Activated naive CD4-positive, alpha-beta T cell treated with anti-CD3 and anti-CD28 coated beads, Interleukin-2, amount 50 U/mL, for 72 hours (primary cell): Measurements from ENCODE around the gene CYP19A1. TPM values are rescaled to one million over a fixed set of nuclear protein-coding genes. Genes with fewer than 3 reads are reported as not detected.

Source experiments
- ATAC-seq, 2 donors: fragments of 150-1000 bp; cut with Tn5 transposase; 2 replicates each; pipeline ENCODE4 v1.10.0; 2021; ENCODE audit warnings: mild to moderate bottlenecking in 2 of 2, moderate library complexity in 2 of 2
- DNase-seq, 2 donors: peaks; one replicate each; pipeline ENCODE4 v3.0.0; 2021 to 2022; ENCODE audit warnings: low spot score in 2 of 2
- H3K27ac Mint-ChIP-seq, 2 donors: one replicate each; pipeline ENCODE4 v1.8.0; 2022; ENCODE audit warnings: mild to moderate bottlenecking in 2 of 2, mixed read lengths in 2 of 2
- H3K36me3 Mint-ChIP-seq, 2 donors: one replicate each; pipeline ENCODE4 v1.8.0; 2022; ENCODE audit warnings: mixed read lengths in 2 of 2
- H3K9me3 Mint-ChIP-seq, 2 donors: one replicate each; pipeline ENCODE4 v1.8.0; 2022; ENCODE audit warnings: mixed read lengths in 2 of 2
- total RNA-seq, 2 donors: library from RNA; stranded (reverse); gene quantifications; one replicate each; pipeline ENCODE4 v1.2.3, GENCODE V29; 2022

CYP19A1 gene
- total RNA-seq, 2 donors from 2014 or later: 0.75 to 1.3 TPM

GRCh38 chr15:51367322-51367976 lies 29.1 kb upstream of the CYP19A1 start:
- no peak for ATAC-seq
- Mint-ChIP-seq H3K9me3 (no peaks in the 10 kb centered on the region), H3K27ac (no peak overlapping the region), H3K36me3 (no peaks in the 10 kb centered on the region)
- DNase-seq: no peak

DNA sequence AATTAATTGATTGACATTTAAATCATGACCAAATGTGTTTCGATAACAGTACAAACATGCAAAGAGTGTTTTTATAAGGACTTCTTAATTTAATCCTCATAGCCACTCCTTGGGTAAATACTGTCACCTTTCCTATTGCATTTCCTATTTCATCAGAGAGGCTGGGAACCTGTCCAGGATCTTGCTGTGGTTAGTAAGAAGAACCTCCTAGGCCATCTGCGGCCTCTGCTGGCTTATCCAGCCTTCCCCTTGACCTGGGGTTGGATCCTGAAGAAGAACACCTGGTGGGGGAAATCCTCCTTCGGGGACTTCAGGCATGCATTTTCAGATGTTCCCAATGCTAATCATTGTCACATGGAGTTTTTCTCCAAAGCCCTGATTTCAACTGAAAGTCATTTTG lies 28.5 kb upstream of the CYP19A1 start:
- ATAC-seq (no peak), DNase-seq (no peak)
- Mint-ChIP-seq H3K9me3 (no peaks in the 10 kb centered on the region), H3K27ac (no peak overlapping the region), H3K36me3 (no peaks in the 10 kb centered on the region)

DNA sequence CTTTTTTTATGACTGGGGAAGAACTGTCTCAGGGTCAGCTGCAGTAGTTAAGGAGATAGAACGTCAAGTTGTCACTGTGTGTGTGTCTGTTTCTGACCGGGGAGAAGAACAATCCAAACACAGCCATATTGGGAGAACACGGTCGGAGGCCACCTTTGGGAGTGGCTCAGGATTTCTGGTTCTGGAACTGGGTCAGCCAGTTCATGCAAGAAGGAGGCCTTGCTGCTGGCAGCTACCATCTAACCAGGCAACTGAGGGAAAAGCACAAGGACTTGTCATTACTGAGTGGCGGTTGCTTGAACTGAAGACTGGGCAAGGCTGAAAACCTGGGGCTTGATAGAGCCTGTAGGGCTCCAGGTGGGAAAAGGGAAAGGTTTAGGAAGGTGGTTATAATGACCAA lies 27.7 kb upstream of the CYP19A1 start:
- ATAC-seq (no peak), DNase-seq (no peak)
- no peaks in the 10 kb centered on the region for H3K9me3 Mint-ChIP-seq
- no peaks in the 10 kb centered on the region for H3K36me3 Mint-ChIP-seq
- H3K27ac Mint-ChIP-seq: no peak overlapping the region

DNA sequence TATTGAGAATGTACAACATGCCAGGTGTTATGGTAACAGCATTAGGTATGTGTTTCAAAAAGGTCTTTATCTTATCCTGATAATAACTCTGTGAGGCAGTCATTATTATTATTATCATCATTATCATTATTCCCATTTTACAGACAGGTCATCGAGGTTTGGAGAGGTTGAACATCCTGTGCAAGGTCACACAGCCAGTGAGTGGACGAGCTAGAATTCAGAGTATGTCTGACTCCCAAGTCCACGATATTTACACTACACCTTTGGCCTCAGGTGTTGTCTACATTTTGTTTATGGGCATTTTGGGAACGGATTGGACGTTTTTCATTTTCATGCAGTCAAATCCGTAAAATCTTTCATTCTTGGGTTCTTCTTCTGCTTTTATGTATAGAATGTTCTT lies 27.0 kb upstream of the CYP19A1 start:
- DNase-seq: no peak
- Mint-ChIP-seq H3K9me3 (no peaks in the 10 kb centered on the region), H3K36me3 (no peaks in the 10 kb centered on the region), H3K27ac (no peak overlapping the region)
- ATAC-seq: no peak

GRCh38 chr15:51363383-51363782 lies 25.0 kb upstream of the CYP19A1 start:
- ATAC-seq (no peak), DNase-seq (no peak)
- no peak overlapping the region for H3K27ac Mint-ChIP-seq
- no peaks in the 10 kb centered on the region for H3K9me3 Mint-ChIP-seq
- H3K36me3 Mint-ChIP-seq: no peaks in the 10 kb centered on the region

DNA sequence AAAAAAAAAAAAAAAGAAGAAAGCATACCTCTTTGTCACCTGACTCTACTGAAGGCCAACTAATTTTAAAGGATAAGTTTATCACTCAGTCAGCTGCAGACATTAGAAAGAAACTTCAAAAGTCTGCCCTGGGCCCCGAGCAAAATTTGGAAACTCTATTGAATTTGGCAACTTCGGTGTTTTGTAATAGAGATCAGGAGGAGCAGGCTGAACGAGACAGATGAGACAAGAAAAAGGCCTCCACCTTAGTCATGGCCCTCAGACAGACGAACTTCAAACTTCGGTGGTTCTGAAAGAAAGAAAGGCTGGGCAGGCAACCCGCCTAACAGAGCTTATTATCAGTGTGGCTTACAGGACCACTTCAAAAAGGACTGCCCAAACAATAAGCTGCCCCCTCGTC lies 21.6 kb upstream of the CYP19A1 start:
- no peaks in the 10 kb centered on the region for H3K36me3 Mint-ChIP-seq
- DNase-seq (no peak), ATAC-seq (no peak)
- H3K9me3 Mint-ChIP-seq: no peaks in the 10 kb centered on the region
- no peak overlapping the region for H3K27ac Mint-ChIP-seq

DNA sequence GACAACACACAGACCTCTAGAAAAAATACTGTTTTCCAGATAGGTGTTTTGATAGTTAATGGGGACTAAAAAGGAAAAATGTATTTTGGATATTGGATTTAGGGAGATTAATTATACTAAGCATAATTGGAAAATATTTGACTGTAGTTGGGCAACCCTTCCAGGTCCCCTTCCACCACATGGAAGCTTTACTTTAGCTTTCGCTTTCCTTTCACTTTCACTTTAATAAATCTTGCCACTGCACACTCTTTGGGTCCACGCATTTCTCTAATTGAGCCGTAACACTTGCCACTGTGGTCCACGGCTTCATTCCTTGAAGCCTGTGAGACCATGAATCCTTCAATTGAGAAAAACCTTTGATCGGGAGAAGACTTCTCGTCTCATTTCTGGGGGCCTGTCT lies 18.6 kb upstream of the CYP19A1 start:
- DNase-seq (no peak), ATAC-seq (no peak)
- no peak overlapping the region for H3K27ac Mint-ChIP-seq
- H3K9me3 Mint-ChIP-seq: no peaks in the 10 kb centered on the region
- H3K36me3 Mint-ChIP-seq: no peaks in the 10 kb centered on the region

- no peaks in the 10 kb centered on the region for H3K9me3 Mint-ChIP-seq
- no peak for ATAC-seq
- no peaks in the 10 kb centered on the region for H3K36me3 Mint-ChIP-seq
- no peak overlapping the region for H3K27ac Mint-ChIP-seq
- DNase-seq: no peak
These were observed 17.8 kb upstream of the CYP19A1 start for GRCh38 chr15:51356147-51356546.

GRCh38 chr15:51355096-51355495 lies 16.7 kb upstream of the CYP19A1 start:
- Mint-ChIP-seq H3K27ac (no peak overlapping the region), H3K36me3 (no peaks in the 10 kb centered on the region), H3K9me3 (no peaks in the 10 kb centered on the region)
- ATAC-seq: no peak
- DNase-seq: no peak

GRCh38 chr15:51353976-51354375 lies 15.6 kb upstream of the CYP19A1 start:
- DNase-seq (no peak), ATAC-seq (no peak)
- H3K9me3 Mint-ChIP-seq: no peaks in the 10 kb centered on the region
- H3K36me3 Mint-ChIP-seq: no peaks in the 10 kb centered on the region
- no peak overlapping the region for H3K27ac Mint-ChIP-seq

DNA sequence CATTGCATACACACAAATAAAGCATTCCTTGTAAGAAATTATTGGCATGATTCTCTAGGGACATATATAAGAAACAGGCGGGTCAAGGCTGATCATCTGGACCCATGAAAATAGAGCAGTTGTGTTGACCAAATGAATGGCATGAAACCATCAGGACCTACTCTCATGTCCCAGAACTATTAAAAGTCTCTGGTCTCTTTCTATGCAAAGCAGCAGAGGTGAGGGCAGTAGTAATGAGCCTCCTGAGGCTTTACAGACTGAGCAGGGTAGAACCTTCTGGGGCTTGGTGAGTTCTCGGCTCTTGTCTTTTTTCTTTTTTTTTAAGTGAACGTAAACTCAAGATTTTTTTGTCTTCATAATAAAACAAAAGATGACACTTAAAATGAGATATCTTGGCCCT lies 12.3 kb upstream of the CYP19A1 start:
- DNase-seq: no peak

DNA sequence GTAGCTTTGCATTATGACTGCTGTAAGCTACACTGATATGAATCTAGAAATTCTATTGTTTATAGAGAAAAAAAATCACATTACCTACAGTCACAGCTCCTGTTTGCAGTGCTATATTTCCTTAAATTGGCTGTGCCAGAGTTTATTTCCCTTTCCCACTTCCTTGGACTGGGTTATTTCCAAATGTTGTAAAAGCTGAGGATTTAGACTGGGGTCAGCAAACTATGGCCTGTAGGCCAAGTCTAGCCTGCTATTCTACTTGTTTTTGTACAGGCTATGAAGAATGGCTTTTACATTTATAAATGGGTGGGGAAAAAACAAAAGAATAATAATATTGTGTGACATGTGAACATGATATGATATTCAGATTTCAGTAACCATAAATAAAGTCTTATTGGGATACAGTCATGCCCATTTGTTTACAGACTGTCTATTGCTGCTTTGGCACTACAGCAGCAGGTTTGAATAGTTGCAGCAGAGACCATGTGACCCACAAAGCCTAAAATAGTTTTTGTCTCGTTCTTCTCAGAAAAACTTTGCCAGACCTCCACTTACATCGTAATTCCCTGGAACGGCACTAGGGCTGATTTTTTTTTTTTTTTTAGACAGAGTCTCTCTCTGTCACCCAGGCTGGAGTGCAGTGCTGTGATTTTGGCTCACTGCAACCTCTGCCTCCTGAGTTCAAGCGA lies 10.9 kb upstream of the CYP19A1 start:
- Mint-ChIP-seq H3K9me3 (no peaks in the 10 kb centered on the region), H3K36me3 (no peaks in the 10 kb centered on the region), H3K27ac (no peak overlapping the region)
- DNase-seq: no peak
- ATAC-seq: no peak

More for the DNA sequence above, 12.3 kb upstream of the CYP19A1 start:
- no peaks in the 10 kb centered on the region for H3K9me3 Mint-ChIP-seq
- ATAC-seq: no peak
- no peaks in the 10 kb centered on the region for H3K36me3 Mint-ChIP-seq
- H3K27ac Mint-ChIP-seq: no peak overlapping the region

GRCh38 chr15:51348688-51349087 lies 10.3 kb upstream of the CYP19A1 start:
- no peak for ATAC-seq
- no peaks in the 10 kb centered on the region for H3K36me3 Mint-ChIP-seq
- no peaks in the 10 kb centered on the region for H3K9me3 Mint-ChIP-seq
- no peak overlapping the region for H3K27ac Mint-ChIP-seq
- no peak for DNase-seq

DNA sequence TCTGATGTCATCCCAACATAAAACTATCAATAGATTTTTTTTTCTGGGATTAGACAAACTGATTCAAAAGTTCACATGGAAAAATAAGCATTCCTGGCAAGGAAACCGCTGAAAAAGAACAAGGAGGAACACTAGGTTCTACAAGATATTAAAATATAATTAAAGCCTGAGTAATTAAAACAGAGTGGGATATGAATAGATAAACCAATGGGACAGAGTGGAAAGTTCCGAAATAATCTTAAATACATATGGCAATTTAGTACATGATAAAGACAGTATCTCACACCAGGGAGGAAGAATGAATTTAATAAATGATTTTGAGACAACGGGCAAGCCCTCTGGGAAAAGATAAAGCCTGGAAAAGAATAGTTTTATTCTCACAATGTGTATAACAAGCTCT lies 7.7 kb upstream of the CYP19A1 start:
- Mint-ChIP-seq H3K9me3 (no peaks in the 10 kb centered on the region), H3K27ac (no peak overlapping the region), H3K36me3 (no peaks in the 10 kb centered on the region)
- DNase-seq (no peak), ATAC-seq (no peak)

DNA sequence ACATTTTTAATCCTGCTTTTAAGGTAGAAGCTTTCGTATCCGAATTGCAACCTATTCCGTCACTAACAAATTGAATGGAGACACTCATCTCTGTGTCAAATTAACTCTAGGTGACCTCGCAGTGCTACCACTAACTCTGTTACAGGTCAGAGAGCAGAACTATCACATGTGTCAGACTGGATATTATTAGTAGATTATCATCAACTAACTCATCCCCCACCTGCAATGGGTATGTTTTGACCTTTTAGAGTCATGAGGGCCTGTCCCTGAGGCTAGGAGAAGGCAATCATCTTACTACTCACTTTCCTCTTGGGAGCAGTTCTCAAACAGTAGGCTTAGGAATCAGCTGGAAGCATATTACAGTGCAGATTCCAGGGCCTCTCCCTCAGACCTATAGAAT lies 5.1 kb upstream of the CYP19A1 start:
- Mint-ChIP-seq H3K36me3 (no peaks in the 10 kb centered on the region), H3K9me3 (no peaks in the 10 kb centered on the region), H3K27ac (no peak overlapping the region)
- DNase-seq (no peak), ATAC-seq (no peak)

GRCh38 chr15:51342227-51342999 lies 4.0 kb upstream of the CYP19A1 start:
- DNase-seq: no peak
- ATAC-seq: no peak
- H3K27ac Mint-ChIP-seq: no peak overlapping the region
- H3K9me3 Mint-ChIP-seq: no peaks in the 10 kb centered on the region
- no peaks in the 10 kb centered on the region for H3K36me3 Mint-ChIP-seq

DNA sequence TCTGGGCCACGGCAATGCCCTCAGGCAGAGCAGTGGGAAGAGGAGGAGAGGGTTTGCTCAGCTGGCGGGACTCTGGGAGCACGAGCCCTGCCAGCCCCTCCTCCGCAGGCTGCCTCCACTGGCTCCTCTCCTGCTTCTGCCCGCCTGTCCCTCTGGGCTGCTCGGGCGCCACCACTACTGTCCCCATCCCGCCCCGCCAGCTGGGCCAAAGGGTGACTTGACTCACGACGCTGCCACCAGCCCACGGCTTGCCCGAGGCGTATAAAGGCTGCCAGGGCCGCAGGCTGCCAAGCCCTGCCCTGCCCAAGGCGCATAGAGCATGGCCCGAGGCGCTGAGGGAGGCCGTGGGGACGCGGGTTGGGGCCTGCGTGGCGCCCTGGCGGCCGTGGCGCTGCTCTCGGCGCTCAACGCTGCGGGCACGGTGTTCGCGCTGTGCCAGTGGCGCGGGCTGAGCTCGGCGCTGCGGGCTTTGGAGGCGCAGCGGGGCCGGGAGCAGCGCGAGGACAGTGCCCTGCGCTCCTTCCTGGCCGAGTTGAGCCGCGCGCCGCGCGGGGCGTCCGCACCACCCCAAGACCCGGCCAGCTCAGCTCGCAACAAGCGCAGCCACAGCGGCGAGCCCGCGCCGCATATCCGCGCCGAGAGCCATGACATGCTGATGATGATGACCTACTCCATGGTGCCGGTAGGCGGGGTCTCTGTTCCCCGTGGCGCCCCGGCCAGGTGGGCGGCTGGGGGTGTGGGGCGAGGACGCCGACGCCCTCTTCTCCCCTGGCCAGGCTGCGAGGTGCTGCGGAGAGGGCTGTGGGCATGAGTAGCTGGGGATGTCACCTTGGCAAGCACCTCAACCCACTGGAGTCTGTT lies 3.2 kb upstream of the CYP19A1 start, which contains the start of gene GLDN:
Gene GLDN (plus strand): TSS at position 290 of the 861 bp plus-strand sequence. CDS start 30 bp downstream, at position 320.
- no peaks in the 10 kb centered on the region for H3K36me3 Mint-ChIP-seq
- H3K9me3 Mint-ChIP-seq: no peaks in the 10 kb centered on the region
- no peak for DNase-seq
- H3K27ac Mint-ChIP-seq: no peak within 1 kb of the TSS
- ATAC-seq: no peak
